Endodermal cell (in vitro differentiated cells): ENCODE results near the gene TRIM9. TPM values are rescaled to one million over a fixed set of nuclear protein-coding genes. Genes with fewer than 3 reads are reported as not detected.
"Not testable (repeated sequence)": the region's sequence is repeated elsewhere in the genome, so short reads cannot be mapped to it uniquely, and the experiment has no call there.

Source experiments
- DNase-seq: peaks from one replicate; pipeline ENCODE4 v3.0.0-alpha.2; 2017
- H3K27ac ChIP-seq: 2 replicates; pipeline ENCODE4 v1.5.1; 2013; ENCODE audit warnings: mild to moderate bottlenecking, low read depth, low read length, moderate library complexity
- H3K27me3 ChIP-seq: 2 replicates; pipeline ENCODE4 v1.6.1; 2013; ENCODE audit warnings: mild to moderate bottlenecking, low read length, moderate library complexity; ENCODE audit not compliant: insufficient read depth, control insufficient read depth, poor library complexity, severe bottlenecking
- H3K36me3 ChIP-seq: 2 replicates; pipeline ENCODE4 v1.7.0; 2013; ENCODE audit warnings: mild to moderate bottlenecking, low read length, moderate library complexity; ENCODE audit not compliant: control insufficient read depth, insufficient read depth
- H3K4me1 ChIP-seq: one replicate; pipeline ENCODE4 v1.7.0; 2013; ENCODE audit warnings: low read length; ENCODE audit not compliant: control insufficient read depth, insufficient read depth
- H3K4me3 ChIP-seq: 2 replicates; pipeline ENCODE4 v1.5.1; 2013; ENCODE audit warnings: mild to moderate bottlenecking, low read length, moderate library complexity
- H3K9ac ChIP-seq: 2 replicates; pipeline ENCODE4 v1.6.1; 2013; ENCODE audit warnings: mild to moderate bottlenecking, low read length, moderate library complexity; ENCODE audit not compliant: poor library complexity, severe bottlenecking; ENCODE audit errors: extremely low read depth
- H3K9me3 ChIP-seq: 2 replicates; pipeline ENCODE4 v1.6.1; 2013; ENCODE audit warnings: mild to moderate bottlenecking, low read length, moderate library complexity; ENCODE audit not compliant: control insufficient read depth
- H3K27ac Mint-ChIP-seq: 2 replicates; pipeline ENCODE4 v1.8.0; 2020; ENCODE audit warnings: mixed read lengths
- H3K27me3 Mint-ChIP-seq: 2 replicates; pipeline ENCODE4 v1.8.0; 2021; ENCODE audit warnings: mild to moderate bottlenecking, mixed read lengths; ENCODE audit not compliant: insufficient read depth
- H3K36me3 Mint-ChIP-seq: 2 replicates; pipeline ENCODE4 v1.8.0; 2020; ENCODE audit warnings: low read depth, mixed read lengths
- H3K4me1 Mint-ChIP-seq: 2 replicates; pipeline ENCODE4 v1.8.0; 2020; ENCODE audit warnings: mixed read lengths
- H3K4me3 Mint-ChIP-seq: 2 replicates; pipeline ENCODE4 v1.8.0; 2020; ENCODE audit warnings: mild to moderate bottlenecking, moderate library complexity, mixed read lengths
- H3K9me3 Mint-ChIP-seq: 2 replicates; pipeline ENCODE4 v1.8.0; 2020; ENCODE audit warnings: mild to moderate bottlenecking, mixed read lengths
- WGBS, 2 experiments: methylation state at CpG; one replicate each; pipeline versions ENCODE4 v1.1.5 to v1.1.7; 2013; ENCODE audit warnings: missing lambda C conversion rate in 2 of 2, mixed read lengths in 1 of 2; ENCODE audit not compliant: insufficient coverage in 1 of 2, insufficient read length in 1 of 2; 5-methylcytosine and 5-hydroxymethylcytosine counted together
- total RNA-seq, 2 donors: library from RNA; stranded (reverse); fragmentation: NEBNext Ultra II Directional in 1 of 2; extraction: Animal tissue kit (Norgen Biotek cat#: 25700) in 1 of 2; gene quantifications; 2 replicates in 1 of 2; 3 replicates in 1 of 2; pipeline ENCODE4 v1.2.1, GENCODE V29; 2021
- TF ChIP-seq, protein P1 (sequence below): fragments of 200-600 bp; sonication (generic); conservative IDR thresholded peaks from 2 replicates; pipeline ENCODE4 v1.5.0; 2021; ENCODE audit warnings: antibody characterized with exemption, mild to moderate bottlenecking

The TRIM9 gene
- total RNA-seq, 2 donors from 2014 or later: 0.81 to 0.82 TPM

DNA sequence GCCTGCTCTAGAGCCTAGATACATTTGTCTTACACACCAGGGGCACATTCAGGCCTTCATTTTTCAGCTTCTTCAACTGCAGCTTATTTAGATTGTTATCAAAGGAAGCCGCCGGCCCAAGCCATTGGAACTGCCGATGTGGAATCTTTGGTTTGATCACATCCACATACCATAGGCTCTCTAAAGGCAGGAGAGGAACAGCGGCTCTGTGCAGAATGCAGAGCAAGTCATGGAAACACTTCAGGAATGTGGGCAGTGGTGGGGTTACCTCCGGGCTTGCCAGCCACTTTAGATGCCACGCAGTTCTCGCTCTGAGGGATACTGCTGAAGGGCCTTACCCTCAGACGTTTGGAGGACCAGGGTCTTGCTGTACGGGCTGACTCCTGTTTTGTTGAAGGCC, 97.2 kb downstream of the TRIM9 start:
- no peaks in the 10 kb centered on the region for H3K27me3 ChIP-seq
- H3K4me1 ChIP-seq: no peaks in the 10 kb centered on the region
- no peak overlapping the region for H3K4me3 ChIP-seq
- no peak for DNase-seq
- no peak overlapping the region for H3K9ac ChIP-seq
- no peaks in the 10 kb centered on the region for H3K9me3 ChIP-seq
- Mint-ChIP-seq H3K4me3 (no peak overlapping the region), H3K27me3 (peaks cover 1% of the 10 kb centered on the region), H3K27ac (no peak overlapping the region), H3K36me3 (no peaks in the 10 kb centered on the region), H3K9me3 (no peaks in the 10 kb centered on the region), H3K4me1 (peaks cover 2% of the 10 kb centered on the region)
- H3K27ac ChIP-seq: no peak overlapping the region
- WGBS, 2 experiments: 90 to 93% methylated on average over 9 of the region's 9 CpGs
- H3K36me3 ChIP-seq: no peaks in the 10 kb centered on the region
- TF ChIP-seq, protein P1, sequence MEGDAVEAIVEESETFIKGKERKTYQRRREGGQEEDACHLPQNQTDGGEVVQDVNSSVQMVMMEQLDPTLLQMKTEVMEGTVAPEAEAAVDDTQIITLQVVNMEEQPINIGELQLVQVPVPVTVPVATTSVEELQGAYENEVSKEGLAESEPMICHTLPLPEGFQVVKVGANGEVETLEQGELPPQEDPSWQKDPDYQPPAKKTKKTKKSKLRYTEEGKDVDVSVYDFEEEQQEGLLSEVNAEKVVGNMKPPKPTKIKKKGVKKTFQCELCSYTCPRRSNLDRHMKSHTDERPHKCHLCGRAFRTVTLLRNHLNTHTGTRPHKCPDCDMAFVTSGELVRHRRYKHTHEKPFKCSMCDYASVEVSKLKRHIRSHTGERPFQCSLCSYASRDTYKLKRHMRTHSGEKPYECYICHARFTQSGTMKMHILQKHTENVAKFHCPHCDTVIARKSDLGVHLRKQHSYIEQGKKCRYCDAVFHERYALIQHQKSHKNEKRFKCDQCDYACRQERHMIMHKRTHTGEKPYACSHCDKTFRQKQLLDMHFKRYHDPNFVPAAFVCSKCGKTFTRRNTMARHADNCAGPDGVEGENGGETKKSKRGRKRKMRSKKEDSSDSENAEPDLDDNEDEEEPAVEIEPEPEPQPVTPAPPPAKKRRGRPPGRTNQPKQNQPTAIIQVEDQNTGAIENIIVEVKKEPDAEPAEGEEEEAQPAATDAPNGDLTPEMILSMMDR: no peak

DNA sequence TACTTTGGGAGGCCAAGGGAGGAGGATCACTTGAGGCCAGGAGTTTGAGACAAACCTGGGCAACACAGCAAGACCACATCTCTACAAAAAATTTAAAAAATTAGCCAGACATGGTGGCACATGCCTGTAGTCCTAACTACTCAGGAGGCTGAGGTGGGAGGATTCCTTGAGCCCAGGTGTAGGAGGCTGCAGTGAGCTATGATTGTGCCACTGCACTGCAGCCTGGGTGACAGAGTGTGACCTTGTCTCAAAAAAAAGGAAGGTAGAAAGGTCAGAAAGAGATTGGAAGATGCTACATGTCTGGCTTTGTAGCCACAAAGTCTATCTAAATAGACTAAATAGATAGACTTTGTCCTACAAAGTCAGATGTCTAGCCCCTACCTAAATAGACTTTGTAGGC, 100.7 kb downstream of the TRIM9 start:
- not testable (repeated sequence) for H3K36me3 ChIP-seq, DNase-seq, H3K4me1 Mint-ChIP-seq, H3K36me3 Mint-ChIP-seq, H3K27me3 ChIP-seq, H3K9ac ChIP-seq, H3K27me3 Mint-ChIP-seq, H3K9me3 Mint-ChIP-seq, H3K4me3 ChIP-seq, H3K27ac ChIP-seq, H3K4me3 Mint-ChIP-seq, H3K9me3 ChIP-seq, H3K27ac Mint-ChIP-seq, H3K4me1 ChIP-seq

DNA sequence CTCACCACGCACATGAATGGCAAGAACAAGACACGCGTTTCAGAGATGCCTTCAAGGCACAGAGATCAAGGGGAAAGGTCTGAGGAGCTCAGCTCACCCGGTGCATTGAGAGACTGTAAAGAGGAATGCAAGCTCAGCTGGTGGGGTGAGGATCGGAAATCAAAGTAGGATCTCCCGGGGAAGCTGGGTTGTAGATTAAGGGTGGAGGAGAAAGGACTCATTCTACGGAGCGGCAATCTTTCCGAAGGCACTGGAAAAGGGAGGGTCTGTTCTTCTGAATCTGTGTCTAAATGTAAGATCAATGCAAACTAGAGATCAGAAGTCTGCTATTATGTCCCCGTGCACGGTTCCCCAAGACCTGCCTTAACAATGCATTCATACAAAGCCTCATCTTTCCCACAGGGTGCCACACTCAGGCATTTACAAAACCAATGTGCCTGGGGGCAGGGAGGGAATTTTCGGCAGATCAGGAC, 109.0 kb downstream of the TRIM9 start:
- no peaks in the 10 kb centered on the region for H3K36me3 ChIP-seq
- no peaks in the 10 kb centered on the region for H3K27me3 ChIP-seq
- 48 to 57% methylated on average over 5 to 12 of the region's 12 CpGs for WGBS, 2 experiments
- H3K27me3 Mint-ChIP-seq: peaks cover 9% of the 10 kb centered on the region
- H3K4me1 ChIP-seq: no peaks in the 10 kb centered on the region
- H3K27ac Mint-ChIP-seq: no peak overlapping the region
- peak overlapping the region; percentile 3 for H3K27ac ChIP-seq
- H3K4me3 ChIP-seq: no peak overlapping the region
- no peak overlapping the region for H3K4me3 Mint-ChIP-seq
- no peaks in the 10 kb centered on the region for H3K9me3 ChIP-seq
- H3K4me1 Mint-ChIP-seq: peaks cover 6% of the 10 kb centered on the region
- H3K9ac ChIP-seq: no peak overlapping the region
- peak; percentile 55 for DNase-seq
- no peaks in the 10 kb centered on the region for H3K9me3 Mint-ChIP-seq
- no peaks in the 10 kb centered on the region for H3K36me3 Mint-ChIP-seq
- TF ChIP-seq, protein P1: no peak

DNA sequence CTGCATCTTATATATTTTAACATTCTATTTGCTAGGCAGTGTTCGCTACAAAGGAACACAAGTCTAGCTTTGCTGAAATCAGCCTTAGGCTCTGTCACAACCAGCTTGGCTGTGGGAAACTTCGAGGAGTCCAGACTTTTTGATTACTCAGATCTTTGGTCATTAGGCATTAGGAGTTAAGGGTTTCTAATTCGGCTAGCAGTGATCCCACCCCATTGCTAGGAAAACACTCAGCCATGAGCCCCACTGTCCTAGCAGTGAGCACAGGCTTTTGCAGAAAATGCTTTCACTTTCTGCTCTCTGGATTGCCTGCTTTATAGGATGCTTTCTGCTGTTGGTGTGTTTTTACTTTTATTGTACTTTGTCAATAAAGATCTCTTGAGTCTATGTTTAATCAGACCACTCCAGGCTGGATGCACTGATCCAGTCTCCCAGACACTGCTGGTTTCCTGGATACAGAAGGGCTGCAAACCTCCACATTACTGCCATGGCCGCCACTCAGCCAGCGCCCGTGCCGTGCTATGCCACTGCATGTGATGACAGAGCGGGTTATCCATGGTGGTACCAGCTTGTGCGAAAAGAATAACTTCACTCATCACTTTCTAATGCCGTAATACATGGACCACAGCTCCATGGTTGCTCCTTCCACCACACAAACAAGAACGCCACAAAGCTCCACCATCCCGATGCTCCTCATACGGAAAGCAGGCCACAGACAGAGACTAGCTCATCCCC, 109.6 kb downstream of the TRIM9 start:
- Mint-ChIP-seq H3K4me1 (peaks cover 6% of the 10 kb centered on the region), H3K9me3 (no peaks in the 10 kb centered on the region), H3K27ac (no peak overlapping the region), H3K27me3 (peaks cover 9% of the 10 kb centered on the region), H3K4me3 (no peak overlapping the region), H3K36me3 (no peaks in the 10 kb centered on the region)
- Histone ChIP-seq H3K9ac (no peak overlapping the region), H3K4me3 (no peak overlapping the region), H3K27me3 (no peaks in the 10 kb centered on the region), H3K4me1 (no peaks in the 10 kb centered on the region), H3K36me3 (no peaks in the 10 kb centered on the region), H3K9me3 (no peaks in the 10 kb centered on the region), H3K27ac (peak overlapping the region; percentile 33)
- WGBS, 2 experiments: 88 to 94% methylated on average over 9 to 13 of the region's 13 CpGs
- DNase-seq: no peak
- TF ChIP-seq, protein P1: no peak
